Central memory CD8-positive, alpha-beta T cell (primary cell): ENCODE results near the gene CCDC170.

Experiments
- ATAC-seq: fragments of 150-1000 bp; cut with Tn5 transposase; replicated peaks from 2 replicates; pipeline ENCODE4 v1.10.0; 2022; ENCODE audit warnings: mild to moderate bottlenecking, moderate FRiP score, moderate number of reproducible peaks; ENCODE audit not compliant: poor library complexity, severe bottlenecking; ENCODE audit errors: extremely low read depth
- DNase-seq, 2 donors: peaks; one replicate each; pipeline ENCODE4 v3.0.0; 2021; ENCODE audit warnings: low spot score in 2 of 2
- H3K27ac Mint-ChIP-seq: one replicate; pipeline ENCODE4 v1.8.0; 2022; ENCODE audit warnings: low read depth, mild to moderate bottlenecking, moderate library complexity, mixed read lengths
- H3K27me3 Mint-ChIP-seq: one replicate; pipeline ENCODE4 v1.8.0; 2022; ENCODE audit warnings: mixed read lengths
- H3K36me3 Mint-ChIP-seq: one replicate; pipeline ENCODE4 v1.8.0; 2022; ENCODE audit warnings: mild to moderate bottlenecking, moderate library complexity, mixed read lengths; ENCODE audit not compliant: insufficient read depth
- H3K4me1 Mint-ChIP-seq: one replicate; pipeline ENCODE4 v1.8.0; 2022; ENCODE audit warnings: mixed read lengths
- H3K4me3 Mint-ChIP-seq: one replicate; pipeline ENCODE4 v1.8.0; 2022; ENCODE audit warnings: mild to moderate bottlenecking, moderate library complexity, mixed read lengths
- H3K9me3 Mint-ChIP-seq: one replicate; pipeline ENCODE4 v1.8.0; 2022; ENCODE audit warnings: mixed read lengths

Gene CCDC170

DNA sequence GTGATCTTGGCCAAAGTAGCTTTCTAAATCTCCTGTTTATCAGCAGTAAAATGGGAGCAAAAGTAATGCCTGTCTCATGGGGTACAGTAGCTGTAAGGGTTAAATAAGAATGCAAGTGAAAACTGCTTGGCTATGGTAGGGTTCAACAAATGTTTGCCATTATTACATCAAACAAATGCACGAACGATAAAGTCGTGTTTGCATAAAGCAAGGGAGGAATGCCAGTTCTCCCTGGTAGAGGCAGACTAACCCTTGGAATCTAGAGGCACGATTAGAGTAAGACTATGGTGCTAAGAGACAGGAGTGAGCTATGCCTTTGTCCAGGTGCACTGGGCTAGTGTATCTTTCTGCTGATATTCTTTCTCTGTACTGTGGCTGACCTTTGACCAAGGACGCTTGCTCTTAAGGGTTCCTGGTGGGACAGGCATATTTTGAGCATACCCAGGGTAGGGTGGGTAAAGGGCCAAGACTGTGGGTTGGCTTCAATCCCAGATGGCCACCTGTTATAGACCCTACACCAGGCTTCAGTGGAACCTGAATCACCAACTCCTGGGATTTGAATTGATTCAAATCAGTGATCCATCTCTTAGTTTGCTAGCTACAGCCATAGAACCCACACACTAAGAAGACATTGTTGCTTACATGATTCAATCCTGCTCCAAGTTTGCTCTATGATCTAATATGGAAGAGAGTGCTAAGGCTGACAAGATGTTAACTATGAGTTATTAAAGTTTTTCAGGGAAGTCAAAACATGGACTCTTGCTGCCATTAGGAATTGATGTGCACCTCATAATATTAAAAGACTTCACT lies 139.9 kb downstream of the CCDC170 start:
- DNase-seq = no peak
- no peaks in the 10 kb centered on the region for H3K4me1 Mint-ChIP-seq
- H3K4me3 Mint-ChIP-seq = no peak overlapping the region
- peaks cover 57% of the 10 kb centered on the region for H3K27me3 Mint-ChIP-seq
- no peak overlapping the region for H3K27ac Mint-ChIP-seq
- no peaks in the 10 kb centered on the region for H3K9me3 Mint-ChIP-seq
- ATAC-seq = no peak
- peaks cover 2% of the 10 kb centered on the region for H3K36me3 Mint-ChIP-seq

DNA sequence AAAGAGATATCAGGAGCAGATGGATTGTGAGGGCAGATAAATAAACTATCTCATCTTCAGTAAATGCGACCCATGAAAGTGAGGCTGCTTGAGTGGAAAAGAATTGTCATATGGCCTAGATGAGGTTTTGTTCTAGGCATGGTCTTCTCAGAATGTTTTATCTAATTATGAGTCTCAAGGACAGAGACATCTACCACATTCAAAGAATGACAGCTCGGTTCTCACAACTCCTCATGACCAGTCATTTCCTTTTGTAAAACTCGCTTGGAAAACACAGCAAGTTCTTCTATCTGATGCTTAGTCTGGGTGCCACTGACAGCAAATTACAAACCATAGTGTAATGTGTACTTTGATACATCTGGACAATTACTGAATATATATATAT lies 140.5 kb downstream of the CCDC170 start:
- Mint-ChIP-seq H3K4me1 (no peaks in the 10 kb centered on the region), H3K4me3 (no peak overlapping the region), H3K36me3 (peaks cover 2% of the 10 kb centered on the region), H3K9me3 (no peaks in the 10 kb centered on the region), H3K27ac (no peak overlapping the region), H3K27me3 (peaks cover 56% of the 10 kb centered on the region)
- no peak for ATAC-seq
- no peak for DNase-seq

DNA sequence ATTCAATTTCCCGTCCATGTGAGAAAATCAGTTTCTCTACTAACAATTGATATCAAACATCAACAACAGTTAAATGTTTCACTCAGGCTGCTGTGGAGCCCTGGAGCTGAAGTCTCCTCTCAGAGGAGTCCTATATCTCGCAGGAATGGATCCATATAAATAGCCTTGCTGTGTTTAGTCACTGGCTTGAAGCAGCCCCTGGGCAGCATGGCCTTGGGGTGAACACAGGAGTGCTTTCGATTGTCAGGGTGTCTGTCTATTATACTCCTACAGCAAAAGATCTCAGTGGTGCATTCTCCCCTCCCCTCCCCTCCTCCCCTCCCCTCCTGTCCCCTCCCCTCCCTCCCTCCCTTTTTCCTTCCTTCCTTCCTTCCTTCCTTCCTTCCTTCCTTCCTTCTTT lies 141.9 kb downstream of the CCDC170 start:
- H3K4me3 Mint-ChIP-seq = no peak overlapping the region
- H3K27me3 Mint-ChIP-seq = peaks cover 59% of the 10 kb centered on the region
- no peak for ATAC-seq
- no peak overlapping the region for H3K27ac Mint-ChIP-seq
- H3K36me3 Mint-ChIP-seq = peaks cover 2% of the 10 kb centered on the region
- H3K9me3 Mint-ChIP-seq = peaks cover 4% of the 10 kb centered on the region
- H3K4me1 Mint-ChIP-seq = no peaks in the 10 kb centered on the region
- DNase-seq = no peak

DNA sequence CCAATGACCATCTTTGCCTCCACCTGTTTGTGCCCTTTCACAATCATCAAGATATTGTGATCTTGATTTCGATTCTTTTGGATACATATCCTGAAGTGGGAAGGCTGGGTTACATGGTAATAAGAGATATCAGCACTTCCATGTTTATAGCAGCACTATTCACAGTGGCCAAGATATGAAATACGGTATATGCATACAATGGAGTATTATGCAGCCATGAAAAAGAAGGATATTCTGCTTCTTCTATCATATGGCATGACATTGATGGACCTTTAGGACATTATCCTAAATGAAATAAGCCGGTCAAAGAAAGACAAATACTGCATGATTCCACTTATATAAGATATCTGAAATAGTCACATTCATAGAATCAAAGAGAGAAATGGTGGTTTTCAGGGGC lies 144.0 kb downstream of the CCDC170 start:
- Mint-ChIP-seq H3K36me3 (no peaks in the 10 kb centered on the region), H3K9me3 (peaks cover 6% of the 10 kb centered on the region), H3K27ac (no peak overlapping the region), H3K27me3 (peaks cover 58% of the 10 kb centered on the region), H3K4me3 (no peak overlapping the region), H3K4me1 (no peaks in the 10 kb centered on the region)
- ATAC-seq (no peak), DNase-seq (no peak)

DNA sequence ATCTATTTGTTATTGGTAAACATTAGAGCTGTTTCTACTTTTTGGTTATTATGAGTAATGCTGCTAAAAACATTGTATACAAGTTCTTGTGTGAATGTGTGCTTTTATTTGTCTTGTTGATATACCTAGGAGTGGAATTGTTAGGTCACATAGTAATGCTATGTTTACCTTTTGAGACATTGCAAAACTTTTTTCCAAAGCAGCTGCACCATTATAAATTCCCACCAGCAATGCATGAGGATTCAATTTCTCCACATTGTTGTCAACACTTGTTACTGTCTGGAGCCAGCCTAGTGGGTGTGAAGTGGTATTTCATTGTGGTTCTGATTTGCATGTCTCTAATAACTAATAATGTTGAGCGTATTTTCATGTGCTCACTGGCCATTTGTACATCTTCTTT lies 145.9 kb downstream of the CCDC170 start:
- Mint-ChIP-seq H3K36me3 (no peaks in the 10 kb centered on the region), H3K9me3 (peaks cover 6% of the 10 kb centered on the region), H3K27me3 (peaks cover 74% of the 10 kb centered on the region), H3K4me3 (no peak overlapping the region), H3K27ac (no peak overlapping the region), H3K4me1 (no peaks in the 10 kb centered on the region)
- DNase-seq (no peak), ATAC-seq (no peak)

DNA sequence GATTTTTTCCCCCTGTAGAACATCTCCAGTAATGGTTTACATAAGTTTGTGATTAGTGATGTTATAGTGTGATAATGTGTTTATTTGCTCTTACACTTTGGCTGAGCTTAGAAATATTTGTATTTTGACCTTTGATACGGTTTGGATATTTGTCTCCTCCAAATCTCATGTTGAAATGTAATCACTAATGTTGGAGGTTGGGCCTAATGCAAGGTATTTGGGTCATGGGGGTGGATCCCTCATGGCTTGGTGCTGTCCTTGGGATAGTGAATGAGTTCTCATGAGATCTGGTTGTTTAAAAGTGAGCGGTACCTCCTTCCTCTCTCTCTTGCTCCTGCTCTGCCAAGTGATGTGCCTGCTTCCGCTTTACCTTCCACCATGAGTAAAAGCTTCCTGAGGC lies 147.2 kb downstream of the CCDC170 start:
- ATAC-seq = no peak
- Mint-ChIP-seq H3K27ac (no peak overlapping the region), H3K9me3 (peaks cover 6% of the 10 kb centered on the region), H3K27me3 (peaks cover 77% of the 10 kb centered on the region), H3K4me3 (no peak overlapping the region), H3K4me1 (no peaks in the 10 kb centered on the region), H3K36me3 (no peaks in the 10 kb centered on the region)
- DNase-seq = no peak

DNA sequence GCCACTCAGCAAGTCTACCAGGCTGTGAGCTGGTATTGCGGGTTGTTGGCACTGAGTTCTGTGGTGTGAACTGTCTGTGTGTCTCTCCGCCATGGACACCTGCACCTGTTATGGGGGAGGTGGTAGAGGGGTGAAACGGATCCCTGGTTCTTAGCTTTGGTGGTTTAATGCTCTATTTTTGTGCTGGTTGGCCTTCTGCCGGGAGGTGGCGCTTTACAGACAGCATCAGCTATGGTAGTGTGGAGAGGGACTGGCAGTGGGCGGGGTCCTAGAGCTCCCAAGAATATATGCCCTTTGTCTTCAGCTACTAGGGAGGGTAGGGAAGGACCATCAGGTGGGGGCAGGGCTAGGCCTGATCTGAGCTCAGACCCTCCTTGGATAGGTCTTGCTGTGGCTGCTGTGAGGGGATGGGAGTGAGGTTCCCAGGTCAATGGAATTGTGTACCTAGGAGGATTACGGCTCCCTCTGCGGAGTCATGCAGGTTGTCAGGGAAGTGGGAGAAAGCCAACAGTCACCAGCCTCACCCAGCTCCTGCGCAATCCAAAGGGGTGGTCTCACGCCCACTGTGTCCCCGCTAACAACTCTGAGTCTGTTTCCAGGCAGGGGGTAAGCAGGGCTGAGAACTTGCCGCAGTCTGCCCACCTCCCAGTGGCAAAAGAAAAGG lies 154.3 kb downstream of the CCDC170 start:
- peaks cover 77% of the 10 kb centered on the region for H3K27me3 Mint-ChIP-seq
- H3K9me3 Mint-ChIP-seq = no peaks in the 10 kb centered on the region
- H3K27ac Mint-ChIP-seq = no peak overlapping the region

DNA sequence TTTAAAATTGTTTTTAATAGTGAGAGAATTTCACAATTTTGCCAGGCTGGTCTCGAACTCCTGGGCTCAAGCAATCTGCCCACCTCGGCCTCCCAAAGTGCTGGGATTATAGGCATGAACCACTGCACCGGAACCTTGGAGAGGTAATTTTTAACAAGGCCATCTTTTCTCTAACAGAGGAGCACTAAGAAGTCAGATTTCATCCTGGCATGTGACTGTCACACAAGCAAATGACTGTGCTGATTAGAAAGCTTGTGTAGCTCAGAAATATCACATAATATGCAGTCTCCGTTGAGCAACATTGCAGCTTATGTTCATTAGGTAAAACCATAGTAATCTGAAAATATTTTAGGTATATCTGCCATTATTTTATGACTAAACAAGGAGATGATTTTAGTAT lies 156.0 kb downstream of the CCDC170 start:
- H3K27me3 Mint-ChIP-seq = peaks cover 69% of the 10 kb centered on the region
- H3K9me3 Mint-ChIP-seq = peaks cover 8% of the 10 kb centered on the region
- DNase-seq (no peak), ATAC-seq (no peak)
- H3K27ac Mint-ChIP-seq = no peak overlapping the region
- H3K4me3 Mint-ChIP-seq = no peak overlapping the region
- no peaks in the 10 kb centered on the region for H3K4me1 Mint-ChIP-seq
- H3K36me3 Mint-ChIP-seq = peaks cover 2% of the 10 kb centered on the region

More for the DNA sequence above, 154.3 kb downstream of the CCDC170 start:
- no peak for DNase-seq
- no peak overlapping the region for H3K4me3 Mint-ChIP-seq
- peaks cover 2% of the 10 kb centered on the region for H3K36me3 Mint-ChIP-seq
- no peaks in the 10 kb centered on the region for H3K4me1 Mint-ChIP-seq
- ATAC-seq = no peak

DNA sequence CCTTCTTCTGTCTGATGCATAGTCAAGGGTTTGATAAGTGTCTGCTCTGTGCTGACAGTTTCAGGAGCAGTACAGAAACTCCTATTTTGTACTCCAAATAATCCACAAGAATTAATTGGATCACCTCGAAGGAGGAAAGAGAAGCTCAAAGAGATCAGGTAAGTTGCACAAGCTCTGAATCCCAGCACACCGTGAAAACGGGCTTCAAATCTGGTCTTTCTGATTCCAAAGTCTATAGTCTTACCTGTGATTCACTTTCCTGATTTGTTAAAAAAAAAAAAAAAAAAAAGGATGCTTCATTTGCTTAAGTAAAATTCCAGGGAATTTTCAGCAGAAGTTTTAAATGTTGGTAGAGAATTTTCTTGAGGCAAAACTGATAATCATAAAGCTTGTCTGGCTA lies 157.8 kb downstream of the CCDC170 start:
- Mint-ChIP-seq H3K36me3 (peaks cover 2% of the 10 kb centered on the region), H3K4me1 (no peaks in the 10 kb centered on the region), H3K9me3 (peaks cover 9% of the 10 kb centered on the region), H3K27me3 (peaks cover 53% of the 10 kb centered on the region), H3K27ac (no peak overlapping the region), H3K4me3 (no peak overlapping the region)
- ATAC-seq (no peak), DNase-seq (no peak)

DNA sequence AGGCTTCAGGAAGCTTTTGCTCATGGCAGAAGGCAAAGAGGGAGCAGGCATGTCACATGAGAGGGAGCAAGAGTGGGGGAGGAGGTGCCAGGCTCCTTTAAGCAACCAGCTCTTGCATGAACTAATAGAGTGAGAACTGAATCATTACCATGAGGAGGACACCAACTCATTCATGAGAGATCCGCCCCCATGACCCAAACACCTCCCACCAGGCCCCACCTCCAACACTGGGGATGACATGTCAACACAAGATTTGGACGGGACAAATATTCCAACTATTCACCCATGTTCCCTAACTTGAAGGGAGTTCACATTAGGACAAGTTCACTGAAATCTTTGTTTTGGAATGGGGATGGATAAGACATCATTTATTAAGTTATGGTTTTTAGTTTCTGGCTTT lies 158.5 kb downstream of the CCDC170 start:
- no peak for ATAC-seq
- peaks cover 2% of the 10 kb centered on the region for H3K36me3 Mint-ChIP-seq

DNA sequence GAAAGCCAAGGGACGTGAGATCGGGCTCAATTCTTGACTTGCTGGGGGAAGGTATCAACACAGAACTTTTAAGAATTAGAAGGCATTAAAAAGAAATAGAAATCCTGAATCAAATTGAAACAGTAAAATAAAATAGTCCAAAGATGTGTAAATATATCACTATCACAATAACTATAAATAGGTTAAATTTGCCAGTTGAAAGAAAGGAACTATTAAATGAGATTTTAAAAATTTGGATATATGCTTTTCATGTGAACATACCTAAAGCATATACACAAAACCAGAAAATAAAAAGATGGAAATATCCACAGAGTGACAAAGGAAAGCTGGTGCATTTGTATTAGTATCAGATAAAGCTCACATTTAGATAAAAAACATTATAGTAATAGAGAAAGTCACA lies 161.3 kb downstream of the CCDC170 start:
- ATAC-seq (no peak), DNase-seq (no peak)
- no peak overlapping the region for H3K27ac Mint-ChIP-seq
- H3K4me3 Mint-ChIP-seq = no peak overlapping the region
- H3K36me3 Mint-ChIP-seq = peaks cover 2% of the 10 kb centered on the region
- peaks cover 9% of the 10 kb centered on the region for H3K9me3 Mint-ChIP-seq
- no peaks in the 10 kb centered on the region for H3K4me1 Mint-ChIP-seq
- peaks cover 48% of the 10 kb centered on the region for H3K27me3 Mint-ChIP-seq

More for the DNA sequence above, 158.5 kb downstream of the CCDC170 start:
- no peaks in the 10 kb centered on the region for H3K4me1 Mint-ChIP-seq
- DNase-seq = no peak
- peaks cover 46% of the 10 kb centered on the region for H3K27me3 Mint-ChIP-seq
- peaks cover 9% of the 10 kb centered on the region for H3K9me3 Mint-ChIP-seq
- H3K27ac Mint-ChIP-seq = no peak overlapping the region
- H3K4me3 Mint-ChIP-seq = no peak overlapping the region

DNA sequence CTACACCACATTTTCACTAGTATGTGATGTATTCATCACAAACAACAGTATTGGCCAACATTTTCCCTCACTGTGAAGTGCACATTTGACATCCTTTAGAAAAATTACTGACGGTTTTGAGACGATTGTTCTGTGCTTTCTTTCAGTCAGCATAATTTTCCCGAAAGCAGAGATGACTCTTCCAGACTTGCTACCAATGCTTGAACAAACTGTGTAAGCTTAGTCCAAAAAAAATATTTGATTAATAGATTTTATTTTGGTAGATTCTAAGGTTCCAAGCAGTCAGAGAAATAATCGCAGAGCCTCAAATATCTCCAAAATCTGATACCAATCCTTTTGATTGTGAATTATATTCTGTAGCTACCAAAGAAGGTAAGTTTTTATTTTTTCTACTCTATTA lies 162.6 kb downstream of the CCDC170 start:
- Mint-ChIP-seq H3K4me3 (no peak overlapping the region), H3K9me3 (peaks cover 9% of the 10 kb centered on the region), H3K27me3 (peaks cover 45% of the 10 kb centered on the region), H3K27ac (no peak overlapping the region), H3K4me1 (no peaks in the 10 kb centered on the region), H3K36me3 (peaks cover 2% of the 10 kb centered on the region)
- ATAC-seq (no peak), DNase-seq (no peak)

DNA sequence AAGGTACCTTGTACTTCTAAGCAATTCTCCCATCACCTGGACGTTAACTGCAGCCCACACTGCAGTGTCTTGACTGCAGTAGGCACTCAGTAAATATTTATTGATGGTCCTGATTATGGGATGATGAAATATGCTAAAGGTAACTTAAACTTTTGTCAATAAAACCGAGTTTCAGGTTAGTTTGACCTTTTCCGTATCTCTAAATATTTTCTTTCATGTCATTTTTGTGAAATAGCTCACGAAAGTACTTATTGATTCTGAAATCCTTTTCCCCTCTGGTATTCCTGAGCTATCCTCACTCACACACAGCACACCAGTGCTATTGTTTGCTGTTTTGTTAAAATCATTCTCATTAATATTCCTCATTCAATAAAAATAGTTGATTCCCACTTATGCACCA lies 164.3 kb downstream of the CCDC170 start:
- no peak for DNase-seq

More for the DNA sequence above, 164.3 kb downstream of the CCDC170 start:
- ATAC-seq = no peak
- H3K27me3 Mint-ChIP-seq = peaks cover 50% of the 10 kb centered on the region
- H3K27ac Mint-ChIP-seq = no peak overlapping the region
- H3K4me1 Mint-ChIP-seq = no peaks in the 10 kb centered on the region
- peaks cover 9% of the 10 kb centered on the region for H3K9me3 Mint-ChIP-seq
- H3K36me3 Mint-ChIP-seq = no peaks in the 10 kb centered on the region
- no peak overlapping the region for H3K4me3 Mint-ChIP-seq
